SK-N-SH treated with all-trans-retinoic acid at 6 μM for 48 hours (cell line): ENCODE data around the gene LMBR1.
A peak's percentile ranks its signal among the peaks of the same experiment; 100 is the strongest.

Source experiments
- ATAC-seq: fragments of 200-7000 bp; cut with Tn5 transposase; 3 replicates; pipeline ENCODE4 v1.9.1; 2020; ENCODE audit warnings: mild to moderate bottlenecking, moderate library complexity
- ARNTL ChIP-seq: fragments of 450-650 bp; formaldehyde crosslinking; IDR thresholded peaks from 2 replicates; pipeline ENCODE4 v1.5.0; 2020; ENCODE audit warnings: low read depth, mild to moderate bottlenecking, moderate library complexity, borderline replicate concordance
- BACH2 ChIP-seq: fragments of 250-450 bp; sonication (Bioruptor Pico); IDR thresholded peaks from 2 replicates; pipeline ENCODE4 v1.9.0; 2021; ENCODE audit warnings: mild to moderate bottlenecking, borderline replicate concordance
- CREB5 ChIP-seq: fragments of 250-450 bp; sonication (Bioruptor Pico); IDR thresholded peaks from 2 replicates; pipeline ENCODE4 v1.5.1; 2020; ENCODE audit warnings: low read depth, mild to moderate bottlenecking, moderate library complexity
- CSRNP3 ChIP-seq: fragments of 250-450 bp; sonication (Bioruptor Pico); IDR thresholded peaks from 2 replicates; pipeline ENCODE4 v1.5.1; 2021; ENCODE audit warnings: mild to moderate bottlenecking, moderate library complexity
- ESRRG ChIP-seq: fragments of 250-450 bp; sonication (Bioruptor Pico); IDR thresholded peaks from 2 replicates; pipeline ENCODE4 v1.6.1; 2021; ENCODE audit warnings: mild to moderate bottlenecking
- GLIS3 ChIP-seq: fragments of 250-450 bp; sonication (Bioruptor Pico); IDR thresholded peaks from 2 replicates; pipeline ENCODE4 v1.5.0; 2020; ENCODE audit warnings: mild to moderate bottlenecking, moderate library complexity
- ISL1 ChIP-seq: fragments of 250-450 bp; sonication (Bioruptor Pico); IDR thresholded peaks from 2 replicates; pipeline ENCODE4 v2.1.2; 2022; ENCODE audit warnings: mild to moderate bottlenecking, moderate library complexity
- OSR1 ChIP-seq: fragments of 250-450 bp; sonication (Bioruptor Pico); IDR thresholded peaks from 2 replicates; pipeline ENCODE4 v1.8.0; 2022; ENCODE audit warnings: moderate library complexity, mild to moderate bottlenecking, inconsistent platforms
- PATZ1 ChIP-seq: fragments of 250-450 bp; sonication (Bioruptor Pico); IDR thresholded peaks from 2 replicates; pipeline ENCODE4 v1.8.0; 2020; ENCODE audit warnings: mild to moderate bottlenecking, moderate library complexity, borderline replicate concordance
- POU6F1 ChIP-seq: fragments of 250-450 bp; sonication (Bioruptor Pico); IDR thresholded peaks from 2 replicates; pipeline ENCODE4 v1.8.0; 2021; ENCODE audit warnings: low read depth, mild to moderate bottlenecking, moderate library complexity, borderline replicate concordance
- PPARA ChIP-seq: fragments of 250-450 bp; sonication (Bioruptor Pico); IDR thresholded peaks from 2 replicates; pipeline ENCODE4 v1.5.0; 2020; ENCODE audit warnings: mild to moderate bottlenecking, borderline replicate concordance
- RARB ChIP-seq: fragments of 250-450 bp; sonication (Bioruptor Pico); IDR thresholded peaks from 2 replicates; pipeline ENCODE4 v1.8.0; 2021; ENCODE audit warnings: mild to moderate bottlenecking, moderate library complexity
- SNAI2 ChIP-seq: fragments of 250-450 bp; sonication (Bioruptor Pico); IDR thresholded peaks from 2 replicates; pipeline ENCODE4 v1.5.0; 2020; ENCODE audit warnings: mild to moderate bottlenecking, moderate library complexity
- TCF4 ChIP-seq: fragments of 250-450 bp; sonication (Bioruptor Pico); IDR thresholded peaks from 2 replicates; pipeline ENCODE4 v1.8.0; 2021; ENCODE audit warnings: mild to moderate bottlenecking, moderate library complexity, borderline replicate concordance
- TOX ChIP-seq: fragments of 250-450 bp; sonication (Bioruptor Pico); IDR thresholded peaks from 2 replicates; pipeline ENCODE4 v1.8.0; 2021; ENCODE audit warnings: mild to moderate bottlenecking, moderate library complexity, borderline replicate concordance
- TSHZ2 ChIP-seq: fragments of 250-450 bp; sonication (Bioruptor Pico); IDR thresholded peaks from 2 replicates; pipeline ENCODE4 v1.5.0; 2020; ENCODE audit warnings: mild to moderate bottlenecking, moderate library complexity
- ZC3H10 ChIP-seq: fragments of 250-450 bp; sonication (Bioruptor Pico); IDR thresholded peaks from 2 replicates; pipeline ENCODE4 v1.5.1; 2021; ENCODE audit warnings: mild to moderate bottlenecking, moderate library complexity
- ZFP3 ChIP-seq: fragments of 250-450 bp; sonication (Bioruptor Pico); IDR thresholded peaks from 2 replicates; pipeline ENCODE4 v1.5.0; 2020; ENCODE audit warnings: mild to moderate bottlenecking, moderate library complexity
- ZFP30 ChIP-seq: fragments of 450-650 bp; formaldehyde crosslinking; IDR thresholded peaks from 2 replicates; pipeline ENCODE4 v1.5.0; 2022; ENCODE audit warnings: mild to moderate bottlenecking, moderate library complexity
- ZNF565 ChIP-seq: fragments of 450-650 bp; formaldehyde crosslinking; conservative IDR thresholded peaks from 2 replicates; pipeline ENCODE4 v1.5.0; 2020; ENCODE audit warnings: low read depth, mild to moderate bottlenecking, moderate library complexity
- ZNF70 ChIP-seq: fragments of 450-650 bp; formaldehyde crosslinking; IDR thresholded peaks from 2 replicates; pipeline ENCODE4 v1.5.0; 2020; ENCODE audit warnings: mild to moderate bottlenecking, moderate library complexity
- ZNF8 ChIP-seq: fragments of 450-650 bp; formaldehyde crosslinking; IDR thresholded peaks from 2 replicates; pipeline ENCODE4 v1.5.0; 2020; ENCODE audit warnings: mild to moderate bottlenecking, moderate library complexity

LMBR1 gene

GRCh38 chr7:156795415-156795814 lies 97.6 kb downstream of the LMBR1 start:
- no peak for ATAC-seq
- TF ChIP-seq PPARA (no peak), RARB (CRISPR knock-in tag) (no peak), CREB5 (CRISPR knock-in tag) (no peak), TSHZ2 (CRISPR knock-in tag) (no peak), GLIS3 (CRISPR knock-in tag) (no peak), OSR1 (no peak), ARNTL (CRISPR knock-in tag) (no peak), ZNF70 (CRISPR knock-in tag) (no peak), TOX (CRISPR knock-in tag) (no peak), SNAI2 (CRISPR knock-in tag) (no peak), ESRRG (CRISPR knock-in tag) (no peak), ZFP30 (CRISPR knock-in tag) (no peak), ISL1 (CRISPR knock-in tag) (no peak), TCF4 (CRISPR knock-in tag) (no peak), ZNF8 (CRISPR knock-in tag) (no peak), ZFP3 (CRISPR knock-in tag) (no peak), BACH2 (CRISPR knock-in tag) (no peak), POU6F1 (no peak), ZC3H10 (CRISPR knock-in tag) (no peak), CSRNP3 (CRISPR knock-in tag) (no peak)

- TF ChIP-seq ISL1 (CRISPR knock-in tag): no peak
- no peak for TF ChIP-seq RARB (CRISPR knock-in tag)
- TF ChIP-seq ZNF8 (CRISPR knock-in tag): no peak
- TF ChIP-seq ZC3H10 (CRISPR knock-in tag): no peak
- TF ChIP-seq OSR1: no peak
- TF ChIP-seq ZNF565: no peak
- TF ChIP-seq PATZ1 (CRISPR knock-in tag): no peak
- no peak for TF ChIP-seq SNAI2 (CRISPR knock-in tag)
- peak; percentile 22; the same call in 1 of the 3 replicates for ATAC-seq
These were observed 99.6 kb downstream of the LMBR1 start for GRCh38 chr7:156793334-156793733.

GRCh38 chr7:156792611-156793010 lies 100.4 kb downstream of the LMBR1 start:
- ATAC-seq: peak; percentile 44; the same call in 1 of the 3 replicates
- TF ChIP-seq ARNTL (CRISPR knock-in tag) (no peak), PPARA (no peak), ZFP30 (CRISPR knock-in tag) (peak; percentile 78; the same call in 1 of the 2 replicates), RARB (CRISPR knock-in tag) (no peak), ISL1 (CRISPR knock-in tag) (no peak), GLIS3 (CRISPR knock-in tag) (no peak), CREB5 (CRISPR knock-in tag) (no peak), BACH2 (CRISPR knock-in tag) (no peak), PATZ1 (CRISPR knock-in tag) (peak; percentile 65; the same call in 1 of the 2 replicates), TCF4 (CRISPR knock-in tag) (peak; percentile 85), ESRRG (CRISPR knock-in tag) (no peak), ZNF8 (CRISPR knock-in tag) (no peak), SNAI2 (CRISPR knock-in tag) (no peak), OSR1 (no peak), ZNF70 (CRISPR knock-in tag) (no peak), POU6F1 (no peak)
- TF ChIP-seq, all 23 proteins: peak for 3
